Stimulated activated CD4-positive, alpha-beta T cell treated with anti-CD3 and anti-CD28 coated beads, TNF-alpha, amount 100 ng/mL, for 4 hours (primary cell): Measurements from ENCODE around the gene TBX15.
"Not testable (repeated sequence)": the region's sequence is repeated elsewhere in the genome, so short reads cannot be mapped to it uniquely, and the experiment has no call there.

ENCODE experiments used
- DNase-seq, 3 experiments: peaks; one replicate each; pipeline ENCODE4 v3.0.0-alpha.2; 2020; ENCODE audit warnings: low read depth in 3 of 3

Gene TBX15

DNA sequence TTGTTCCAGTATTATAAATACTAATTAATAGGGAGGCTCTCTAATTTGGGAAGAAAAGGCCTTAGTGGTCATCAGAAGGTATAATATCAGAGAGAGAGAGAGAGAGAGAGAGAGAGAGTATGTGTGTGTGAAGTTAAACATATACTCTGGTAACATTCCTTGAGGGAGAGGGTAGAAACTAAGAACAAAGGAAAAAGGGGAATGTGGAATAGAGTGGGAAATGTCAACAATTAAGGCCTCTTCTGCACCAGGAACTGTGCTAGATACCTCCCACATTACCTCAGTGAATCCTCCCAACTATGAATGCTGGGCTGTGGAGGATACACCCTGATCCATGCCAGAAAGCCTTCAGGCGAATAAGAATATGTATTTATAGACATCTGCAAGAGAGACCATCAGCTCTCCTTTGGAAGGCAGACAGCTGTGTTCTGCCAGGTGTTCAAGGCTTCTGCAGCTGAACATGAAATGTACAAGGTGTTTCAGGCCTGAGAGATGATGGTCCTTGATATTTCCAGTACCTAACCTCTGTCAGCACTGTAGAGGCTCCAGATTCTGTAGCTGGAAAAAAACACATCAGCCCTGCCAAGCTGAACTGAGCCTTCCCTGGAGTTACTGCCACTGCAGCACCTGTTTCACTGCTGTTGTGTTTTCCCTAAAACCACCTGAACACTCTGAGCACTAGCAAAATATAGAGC lies 29.1 kb downstream of the TBX15 start:
- DNase-seq: no peak

DNA sequence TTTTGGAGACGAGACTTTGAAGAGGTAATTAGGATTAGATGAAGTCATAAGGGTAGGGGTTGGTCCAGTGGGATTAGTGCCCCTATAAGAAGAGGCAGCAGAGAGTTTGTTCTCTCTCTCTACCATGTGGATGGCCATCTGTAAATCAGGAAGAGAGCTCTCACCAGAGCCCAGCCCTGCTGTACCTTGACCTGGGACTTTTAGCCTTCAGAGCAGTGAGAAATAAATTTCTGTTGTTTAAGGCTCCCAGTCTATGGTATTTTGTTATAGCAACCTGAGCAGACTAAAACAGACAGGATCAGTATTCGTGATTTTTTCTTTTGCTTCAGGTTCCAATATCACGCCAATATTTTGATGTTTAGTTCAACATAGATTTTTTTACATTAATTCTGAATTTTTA lies 30.0 kb downstream of the TBX15 start:
- no peak for DNase-seq

DNA sequence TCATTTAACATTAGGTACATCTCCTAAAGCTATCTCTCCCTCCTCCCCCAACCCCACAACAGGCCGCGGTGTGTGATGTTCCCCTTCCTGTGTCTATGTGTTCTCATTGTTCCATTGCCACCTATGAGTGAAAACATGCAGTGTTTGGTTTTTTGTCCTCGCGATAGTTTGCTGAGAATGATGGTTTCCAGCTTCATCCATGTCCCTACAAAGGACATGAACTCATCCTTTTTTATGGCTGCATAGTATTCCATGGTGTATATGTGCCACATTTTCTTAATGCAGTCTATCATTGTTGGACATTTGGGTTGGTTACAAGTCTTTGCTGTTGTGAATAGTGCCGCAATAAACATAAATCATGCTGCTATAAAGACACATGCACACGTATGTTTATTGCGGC lies 30.6 kb downstream of the TBX15 start:
- not testable (repeated sequence) for DNase-seq

DNA sequence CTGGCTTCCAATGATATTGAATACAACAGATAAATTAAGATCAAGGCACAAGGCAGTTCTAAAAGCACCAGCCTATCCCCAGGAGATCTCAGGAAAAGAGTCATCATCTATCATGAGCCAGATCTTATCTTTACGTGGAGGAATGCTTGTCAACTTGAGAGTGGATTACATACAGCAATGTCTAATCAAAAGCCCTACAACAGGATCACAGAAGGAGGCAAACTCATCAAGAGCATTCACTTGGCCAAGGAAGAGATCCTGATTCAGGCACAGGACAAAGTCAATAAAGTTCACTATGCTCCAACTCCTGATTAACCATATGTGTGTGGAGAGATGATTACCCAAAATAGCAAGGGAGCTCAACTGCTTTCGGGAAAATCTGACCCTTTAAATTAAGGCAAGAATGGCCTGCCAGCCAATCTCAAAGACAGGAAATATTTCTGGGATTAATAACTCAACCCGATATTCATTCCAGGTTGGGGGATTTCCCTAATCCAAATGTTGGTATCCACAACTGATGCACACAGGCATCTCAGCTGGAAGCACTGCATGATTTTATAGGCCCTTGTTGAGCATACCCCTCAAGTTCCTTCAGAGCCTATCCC lies 33.7 kb downstream of the TBX15 start:
- no peak for DNase-seq

DNA sequence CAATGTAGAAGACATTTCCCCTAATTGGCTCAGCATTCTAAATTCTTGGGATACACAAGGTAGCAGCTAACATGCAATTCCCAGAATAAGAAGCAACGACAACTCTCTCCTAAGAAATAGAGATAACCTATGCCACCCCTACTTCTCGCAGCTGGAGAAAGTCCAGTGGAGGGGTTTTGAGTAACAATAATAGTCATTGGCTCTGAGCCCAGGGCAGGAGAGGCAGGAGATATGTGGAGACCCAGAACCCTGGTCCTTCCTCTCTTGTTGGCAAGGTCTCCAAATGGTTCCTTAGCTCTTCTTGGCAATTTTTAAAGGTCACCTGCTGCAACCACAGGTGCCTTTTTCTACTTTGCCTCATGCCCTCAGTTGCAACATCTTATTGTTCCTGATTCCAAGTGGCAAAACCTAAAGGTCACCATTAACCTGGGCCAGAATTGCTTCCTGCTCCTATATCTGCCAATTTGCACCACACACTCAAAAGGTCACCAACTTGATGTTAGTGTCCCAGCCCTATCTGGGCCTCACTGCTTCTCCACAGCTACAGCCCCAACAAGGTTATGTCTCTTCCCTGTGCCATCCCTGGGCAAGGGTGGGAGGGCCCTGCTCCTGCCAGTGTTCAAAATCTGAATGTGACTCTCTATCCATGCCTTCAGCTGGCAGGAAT lies 36.7 kb downstream of the TBX15 start:
- DNase-seq: no peak

DNA sequence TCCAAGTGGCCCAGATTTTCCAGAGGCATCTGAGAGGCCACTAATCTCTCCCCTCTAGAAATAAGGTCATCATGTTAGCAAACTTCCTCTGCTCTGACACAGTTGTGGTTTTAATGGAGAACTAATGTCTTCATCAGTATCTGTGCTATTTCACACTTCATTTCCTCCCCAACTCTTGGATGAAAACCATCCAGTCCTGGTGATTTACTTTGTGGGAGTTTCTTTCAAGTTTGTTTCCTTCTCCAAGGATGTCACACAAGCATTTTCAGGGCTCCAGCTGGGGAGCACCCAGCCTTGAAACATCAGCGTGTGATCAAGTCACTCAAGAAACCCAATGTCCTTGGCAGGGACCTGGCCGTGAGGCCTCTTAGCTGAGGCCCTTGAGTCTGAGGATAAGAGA lies 38.8 kb downstream of the TBX15 start:
- DNase-seq: no peak

DNA sequence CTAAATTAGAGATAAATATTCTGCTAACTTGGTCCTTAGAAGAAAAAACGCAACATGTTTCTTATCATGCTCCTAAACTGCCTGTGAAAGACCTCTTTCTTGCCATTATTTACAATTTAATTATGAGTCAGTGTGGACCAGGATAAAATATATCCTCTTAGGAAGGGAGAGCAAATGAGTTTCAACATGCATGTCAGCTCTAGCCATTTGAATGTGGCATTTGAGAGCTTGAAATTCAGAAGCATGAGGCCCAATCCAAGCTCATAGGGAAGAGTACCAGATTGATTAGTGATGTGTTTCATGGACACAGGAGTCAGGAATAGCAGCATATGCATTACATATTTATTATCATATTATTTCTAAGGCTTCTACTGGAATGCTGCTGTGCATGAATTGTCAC lies 39.3 kb downstream of the TBX15 start:
- DNase-seq: no peak

DNA sequence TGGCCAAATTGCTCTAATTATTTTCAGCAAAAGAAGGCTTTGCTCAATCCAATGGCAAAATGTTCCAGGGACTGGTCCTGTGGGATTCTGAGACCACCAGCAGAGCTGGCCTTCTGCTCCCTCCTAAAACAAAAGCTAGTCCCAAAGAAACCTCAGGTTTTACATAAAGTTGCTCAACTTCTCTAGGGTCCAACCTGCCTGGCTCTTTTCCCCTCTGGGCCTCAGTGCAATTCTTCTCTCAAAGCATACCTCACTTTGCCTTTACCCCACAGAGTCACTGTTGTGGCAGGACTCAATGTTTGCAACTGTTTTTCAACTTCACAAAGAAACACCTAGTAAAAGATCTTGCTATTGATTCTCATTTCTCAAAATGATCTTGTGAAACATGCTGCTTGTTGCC lies 39.8 kb downstream of the TBX15 start:
- no peak for DNase-seq

DNA sequence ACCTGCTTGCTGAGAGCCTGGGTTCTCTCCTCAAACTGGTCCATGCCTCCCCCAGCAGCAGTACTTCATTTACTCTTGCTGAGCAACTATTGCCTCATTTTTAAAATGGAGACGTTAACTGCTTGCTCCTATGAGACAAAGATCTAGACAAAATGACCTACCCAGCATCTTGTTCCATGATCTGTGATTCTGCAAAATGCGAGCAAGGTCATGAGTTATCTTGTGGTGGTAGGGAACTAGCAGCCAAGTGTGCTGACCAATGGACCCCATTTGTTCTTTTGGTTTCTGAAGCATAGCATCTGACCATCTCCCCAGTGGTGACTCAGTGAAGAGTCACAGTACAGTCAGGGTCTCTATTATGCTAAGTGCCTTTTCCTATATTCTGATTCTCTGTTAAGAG lies 40.4 kb downstream of the TBX15 start:
- DNase-seq: no peak

DNA sequence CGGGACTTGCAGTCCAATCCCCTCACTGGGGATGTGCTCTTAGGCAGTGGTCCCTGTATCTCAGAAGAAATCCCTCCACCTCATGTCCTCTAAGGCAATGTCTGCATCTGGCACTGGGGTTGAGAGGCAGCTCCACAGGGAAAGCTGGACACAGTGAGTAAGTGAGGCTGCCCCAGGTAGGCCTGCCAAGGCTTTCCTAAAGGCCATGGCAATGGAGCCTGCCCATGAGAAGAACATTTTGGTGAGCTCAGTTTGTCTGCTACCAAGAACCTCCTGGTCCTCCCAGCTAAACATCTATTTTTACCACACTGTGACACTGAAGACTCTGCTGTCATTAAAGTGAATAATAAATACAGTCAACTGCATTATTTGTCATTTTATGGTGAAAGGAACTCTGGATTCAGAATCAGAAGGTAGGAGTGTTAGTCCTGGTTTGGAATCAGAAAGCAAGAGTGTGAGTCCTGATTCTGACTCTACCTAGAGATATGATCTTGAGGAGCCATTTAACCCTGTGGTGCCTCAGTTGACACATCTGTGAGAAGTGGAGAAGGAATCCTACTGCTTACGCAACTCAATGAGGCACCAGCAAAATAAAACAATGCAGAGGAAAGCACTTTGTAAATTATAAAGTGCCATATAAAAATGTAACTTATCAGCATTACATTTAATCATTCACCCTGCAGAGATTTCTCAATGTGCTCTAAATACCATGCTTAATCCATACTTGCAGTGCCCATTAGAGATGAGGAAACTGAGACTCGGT lies 41.0 kb downstream of the TBX15 start:
- DNase-seq: no peak

DNA sequence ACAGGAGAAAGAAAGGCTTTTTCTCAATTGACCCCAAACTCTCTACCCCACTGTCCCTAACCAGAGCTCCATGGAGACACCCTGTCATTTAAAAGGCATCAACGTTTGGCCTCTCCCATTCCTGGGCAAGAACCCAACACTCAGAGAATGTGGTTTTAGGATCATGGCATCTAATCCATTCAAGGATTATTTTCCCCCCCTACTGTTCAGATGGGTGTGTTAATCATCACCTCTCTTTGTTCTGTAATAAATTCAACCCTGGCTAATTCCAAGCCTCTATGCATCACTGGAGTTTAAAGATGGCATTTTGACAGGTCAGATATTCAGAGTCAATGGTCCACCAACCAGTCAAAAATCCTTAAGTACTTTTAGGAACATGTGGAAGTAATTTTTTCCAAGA lies 42.7 kb downstream of the TBX15 start:
- no peak for DNase-seq

DNA sequence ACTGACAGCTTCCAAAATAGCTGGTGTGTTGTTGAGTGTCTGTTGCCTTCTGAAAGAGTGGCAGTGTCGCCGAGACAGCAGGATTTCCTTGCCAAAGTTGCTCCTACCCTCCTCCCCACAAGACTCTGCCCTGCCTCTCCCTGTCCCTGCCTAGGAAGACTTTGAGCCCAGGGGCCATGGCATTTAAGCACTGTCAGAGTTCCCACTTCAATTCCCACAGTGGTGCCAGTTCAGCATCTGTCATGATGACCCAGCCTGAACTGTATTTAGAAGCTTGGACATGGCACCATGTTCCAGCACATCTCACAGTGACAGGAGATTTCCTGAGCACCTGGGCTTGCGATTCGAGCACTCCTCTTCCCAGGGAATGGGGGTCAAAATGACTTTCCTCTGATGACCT lies 43.6 kb downstream of the TBX15 start:
- no peak for DNase-seq

DNA sequence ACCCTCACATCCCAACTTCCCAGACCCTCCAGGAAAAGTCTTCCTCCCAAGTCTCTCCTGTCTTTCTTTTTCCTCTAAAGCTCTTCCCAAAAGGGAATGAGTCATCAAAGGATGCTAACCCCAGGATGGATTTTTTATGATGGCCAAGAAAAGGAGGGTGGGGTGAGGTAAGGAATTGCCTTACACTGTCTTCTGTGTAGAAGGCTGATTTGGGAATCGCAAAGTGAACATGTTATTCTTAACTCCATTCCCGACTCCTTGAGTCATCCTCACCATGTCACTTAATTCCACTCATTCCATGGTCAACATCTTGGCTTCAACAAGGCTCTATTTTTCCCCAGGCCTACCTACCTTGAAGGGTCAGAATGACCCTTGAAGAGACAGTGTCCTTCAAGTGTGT lies 44.0 kb downstream of the TBX15 start:
- DNase-seq: no peak

DNA sequence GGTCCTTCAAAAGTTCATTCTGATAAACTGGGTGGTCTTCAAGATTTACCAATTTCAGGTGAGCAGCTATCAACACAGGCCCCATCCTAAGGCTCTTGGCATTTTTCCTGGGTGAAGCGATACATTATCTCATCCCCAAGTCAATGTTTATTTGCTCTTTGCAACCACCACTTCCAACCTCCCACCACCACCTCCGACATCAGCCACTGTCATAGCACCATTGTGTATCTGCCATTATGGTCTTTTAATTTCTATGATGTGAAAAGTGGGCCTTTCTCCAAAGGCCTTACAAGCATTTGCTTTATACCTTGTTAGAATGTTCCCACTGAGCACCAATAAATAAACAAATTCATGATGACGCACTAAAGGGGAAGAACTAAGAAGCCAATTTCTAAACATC lies 47.2 kb downstream of the TBX15 start:
- DNase-seq: no peak

DNA sequence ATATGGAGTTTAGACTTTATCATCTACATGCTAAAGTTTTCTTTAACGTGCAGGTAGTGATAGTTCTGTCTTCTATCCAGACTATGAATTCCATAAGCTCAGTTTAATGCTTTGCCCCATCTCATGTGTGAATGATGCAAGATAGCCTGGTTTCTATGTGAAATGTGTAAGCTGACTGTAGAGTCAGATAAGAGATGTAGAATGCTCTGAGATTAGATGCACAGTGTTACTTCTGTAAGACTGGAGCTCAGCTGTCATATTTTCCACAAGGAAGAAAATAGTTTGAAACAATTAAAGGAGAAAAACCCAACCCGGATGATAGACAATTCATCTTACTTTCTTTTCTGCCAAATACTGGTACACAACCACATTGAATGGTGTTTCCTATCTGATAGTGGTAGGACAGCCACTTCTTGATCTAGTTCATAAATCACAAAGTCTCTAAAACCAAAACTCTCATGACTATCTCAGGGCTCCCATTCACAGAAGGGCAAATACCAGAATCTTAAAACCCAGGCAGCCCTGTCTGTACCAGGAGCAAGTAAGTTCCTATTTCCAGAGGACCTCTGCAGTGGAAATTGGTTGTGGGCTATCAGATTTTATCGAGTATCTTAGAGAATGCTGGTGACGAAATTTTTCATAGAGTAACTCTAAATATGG lies 50.6 kb downstream of the TBX15 start:
- no peak for DNase-seq

DNA sequence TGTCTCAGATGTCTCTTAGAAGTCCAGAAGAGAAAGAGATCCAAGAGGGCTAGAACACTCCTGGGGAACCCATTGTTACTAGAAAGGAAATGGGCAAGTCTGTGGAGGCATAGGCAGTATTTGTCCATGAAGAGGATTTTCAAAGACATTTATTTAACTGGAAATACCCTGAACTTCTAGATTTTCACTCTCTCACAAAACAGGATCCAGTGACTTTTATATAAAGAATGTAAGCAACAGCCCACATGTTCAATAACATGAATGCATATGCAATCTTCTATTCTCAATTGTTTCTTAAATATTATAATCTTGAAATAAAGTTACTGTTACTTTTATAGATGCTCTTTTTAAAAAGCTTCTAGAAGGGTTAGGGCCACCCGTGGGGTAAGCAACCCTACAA lies 53.4 kb downstream of the TBX15 start:
- DNase-seq: no peak

DNA sequence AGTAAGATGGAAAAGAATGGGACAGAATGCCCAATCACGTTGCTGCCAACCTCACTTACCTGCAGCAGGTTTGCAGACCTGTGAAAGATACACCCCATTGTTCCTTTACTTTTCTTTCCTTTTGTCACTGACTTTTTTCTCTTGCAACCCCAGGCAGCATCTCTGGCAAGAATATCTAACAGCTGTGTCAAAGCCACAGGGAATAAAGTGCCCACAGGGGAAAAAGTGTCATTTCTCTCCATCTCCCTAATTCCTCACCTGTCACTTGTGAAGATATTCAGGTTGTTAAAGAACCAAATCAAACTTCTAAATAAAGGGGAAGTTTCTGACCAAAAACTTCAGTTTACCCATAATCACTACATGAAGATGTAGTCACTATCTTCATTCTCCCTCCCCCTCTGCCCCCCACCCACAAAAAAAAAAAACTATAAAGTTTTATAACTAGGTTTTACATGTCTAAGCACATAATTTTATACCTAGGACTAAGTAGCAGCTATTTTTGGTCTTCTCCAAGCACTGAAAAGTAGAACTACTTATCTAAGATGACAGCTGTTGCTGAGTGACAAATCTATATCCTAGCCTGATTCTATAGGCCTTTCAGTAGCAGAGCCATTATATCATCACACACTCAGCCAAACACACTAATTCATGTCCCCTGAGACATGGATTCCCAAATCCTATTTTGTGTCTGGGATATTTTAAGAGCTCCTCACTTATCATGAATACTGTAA lies 54.9 kb downstream of the TBX15 start:
- no peak for DNase-seq

DNA sequence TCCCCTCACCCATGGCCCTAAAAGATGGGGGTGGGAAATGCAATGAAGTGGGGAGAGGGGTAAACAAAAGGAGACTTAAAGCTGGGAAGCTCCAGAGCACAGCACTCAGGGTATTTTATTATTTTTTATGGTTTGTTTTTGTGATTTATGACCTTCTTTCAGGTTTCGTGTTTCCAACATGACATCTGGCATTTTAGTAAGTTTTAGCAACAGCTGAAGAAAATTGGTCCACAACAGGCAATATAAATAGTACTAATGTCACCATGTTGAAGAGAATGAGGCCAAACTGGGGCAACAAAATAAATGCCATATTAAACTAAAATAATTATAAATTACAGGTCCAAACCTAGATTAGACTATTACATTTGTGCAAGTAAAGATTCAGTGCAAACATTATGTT lies 56.3 kb downstream of the TBX15 start:
- DNase-seq: no peak

DNA sequence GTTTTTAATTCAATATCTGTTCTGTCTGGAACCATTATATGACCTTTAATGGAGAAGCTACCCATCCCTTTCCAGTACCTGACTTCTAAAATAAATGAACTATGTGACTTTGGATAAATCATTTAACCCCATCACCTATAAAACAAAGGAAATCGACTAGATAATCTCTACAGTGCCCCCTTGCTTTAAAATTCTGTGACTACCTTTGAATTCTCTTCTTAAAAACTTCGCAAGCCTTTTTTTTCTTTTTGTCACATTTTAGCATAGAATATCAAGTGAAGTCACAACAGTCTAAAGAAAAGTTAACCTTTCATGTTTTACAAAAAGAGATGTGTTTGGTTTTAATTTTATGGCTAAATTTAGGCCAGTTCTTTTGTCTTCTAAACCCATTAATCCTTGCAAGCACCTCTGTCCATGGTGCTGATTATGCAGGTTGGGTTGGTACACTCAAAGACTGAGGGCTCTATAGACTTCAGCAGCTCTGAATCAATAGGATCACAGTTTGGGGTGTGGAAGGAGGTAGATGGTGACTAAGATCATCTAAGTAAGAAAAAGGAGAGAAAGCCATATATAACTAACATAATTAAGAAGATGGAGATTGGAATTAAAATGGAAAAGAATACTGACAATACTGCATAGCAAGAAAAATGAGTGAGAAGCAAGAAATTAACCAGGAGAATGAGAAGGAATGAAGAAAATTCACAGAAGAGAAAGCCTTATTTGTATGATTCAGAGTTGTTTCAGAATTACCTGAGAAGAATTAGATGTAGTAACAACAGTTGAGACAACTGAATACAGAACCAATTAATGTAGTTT lies 59.2 kb downstream of the TBX15 start:
- no peak for DNase-seq

DNA sequence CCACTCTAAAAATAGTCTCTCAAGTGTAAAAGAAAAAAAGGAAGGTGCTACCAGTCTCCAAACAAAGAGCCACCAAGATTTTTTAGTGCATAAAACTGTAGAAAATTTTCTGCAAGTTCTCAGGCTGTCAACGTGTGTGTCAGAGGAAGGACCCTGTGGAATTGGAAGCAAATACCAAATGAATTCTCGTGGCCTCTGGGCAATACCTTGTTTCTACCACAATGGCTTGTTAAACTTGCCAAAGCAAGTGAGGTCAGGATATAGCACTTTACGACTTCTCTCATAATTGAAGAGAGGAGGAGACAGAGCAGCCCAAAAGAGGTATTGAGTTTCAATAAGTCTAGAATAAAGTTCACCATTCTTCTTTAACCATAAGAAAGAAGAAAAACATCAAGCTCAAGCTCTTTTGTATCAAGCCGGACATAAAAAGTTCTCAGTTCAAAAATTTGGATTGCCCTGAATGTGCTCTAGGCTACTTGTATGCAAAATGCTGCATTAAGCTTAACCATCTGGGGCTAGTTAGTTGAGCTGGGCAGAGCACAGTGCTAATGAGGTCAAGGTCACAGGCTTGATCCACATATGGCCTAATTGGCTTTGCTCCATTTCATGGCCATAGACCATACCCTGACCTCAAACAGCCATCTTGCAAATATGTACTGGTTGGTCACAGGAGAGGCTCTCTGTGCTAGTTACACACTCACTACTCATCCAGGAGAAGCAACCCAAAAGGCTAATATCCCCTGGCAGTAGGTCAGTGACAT lies 60.5 kb downstream of the TBX15 start:
- no peak for DNase-seq
